Calu3 (cell line): Measurements from ENCODE around the gene UBTD2. TPM values are rescaled to one million over a fixed set of nuclear protein-coding genes. Genes with fewer than 3 reads are reported as not detected.

ENCODE experiments used
- BruUV-seq: library from RNA; stranded (reverse); fragments of 400-500 nt; replicated peaks from 2 replicates; lab custom pipeline; 2021; lab: Mats Ljungman, UMichigan
- CTCF ChIA-PET: fragments of 300-600 bp; sonication (Branson Sonifier 250); formaldehyde crosslinking; loops from one replicate; lab custom pipeline; 2022; ENCODE audit warnings: antibody characterized with exemption; lab: Charles Lee
- DNase-seq: peaks from one replicate; pipeline ENCODE4 v3.0.0; 2022
- H3K27ac Mint-ChIP-seq: one replicate; pipeline ENCODE4 v1.8.0; 2022; ENCODE audit warnings: mixed read lengths; ENCODE audit not compliant: unreplicated experiment
- H3K27me3 Mint-ChIP-seq: one replicate; pipeline ENCODE4 v1.8.0; 2022; ENCODE audit warnings: mixed read lengths; ENCODE audit not compliant: unreplicated experiment
- H3K36me3 Mint-ChIP-seq: one replicate; pipeline ENCODE4 v1.8.0; 2022; ENCODE audit warnings: mild to moderate bottlenecking, moderate library complexity, mixed read lengths; ENCODE audit not compliant: insufficient read depth, unreplicated experiment
- H3K4me1 Mint-ChIP-seq: one replicate; pipeline ENCODE4 v1.8.0; 2022; ENCODE audit warnings: mild to moderate bottlenecking, low read depth, mixed read lengths; ENCODE audit not compliant: unreplicated experiment
- H3K4me3 Mint-ChIP-seq: one replicate; pipeline ENCODE4 v1.8.0; 2022; ENCODE audit warnings: mild to moderate bottlenecking, low read depth, moderate library complexity, mixed read lengths; ENCODE audit not compliant: unreplicated experiment
- H3K9me3 Mint-ChIP-seq: one replicate; pipeline ENCODE4 v1.8.0; 2022; ENCODE audit warnings: low read depth, mixed read lengths; ENCODE audit not compliant: unreplicated experiment
- intact Hi-C: fragments of 100-400 bp; cut with micrococcal nuclease; formaldehyde crosslinking; loops from one replicate; pipeline ENCODE4 v1.10.0; 2022; ENCODE audit not compliant: unreplicated experiment
- total RNA-seq: library from RNA; stranded (reverse); gene quantifications from 2 replicates; pipeline ENCODE4 v1.2.3, GENCODE V29; 2022
- TF ChIP-seq, protein P1 (sequence below): fragments of 200-600 bp; IDR thresholded peaks from one replicate; pipeline ENCODE4 v1.8.0; 2022; ENCODE audit warnings: antibody characterized with exemption; ENCODE audit not compliant: unreplicated experiment

Gene UBTD2
- total RNA-seq, 1 experiment from 2014 or later, result 21.1 TPM

DNA sequence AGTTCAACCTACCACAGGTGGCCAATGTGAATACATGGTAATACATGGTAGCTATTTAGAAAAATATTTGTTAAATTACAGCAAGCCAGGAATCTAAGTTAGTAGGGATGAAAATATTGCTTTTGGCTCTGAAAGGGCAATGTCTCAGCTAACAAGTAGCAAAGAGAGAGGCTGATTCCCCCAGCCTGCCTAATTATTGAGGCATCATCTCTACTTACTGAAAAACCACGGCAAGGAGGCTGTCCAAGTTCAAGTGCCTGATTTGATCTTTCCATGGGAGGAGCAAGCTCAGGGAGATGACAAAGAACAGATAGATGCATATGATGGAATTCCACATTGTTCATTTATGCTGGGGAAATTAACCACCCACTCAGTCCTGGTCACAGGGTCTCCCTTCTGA, 28.7 kb upstream of the UBTD2 start:
- peaks cover 13% of the 10 kb centered on the region for H3K4me1 Mint-ChIP-seq
- BruUV-seq, result no TSS peak
- CTCF ChIA-PET, result no interaction called here
- H3K9me3 Mint-ChIP-seq, result no peaks in the 10 kb centered on the region
- no peak overlapping the region for H3K4me3 Mint-ChIP-seq
- intact Hi-C loops, result no loop called here
- H3K36me3 Mint-ChIP-seq, result no peaks in the 10 kb centered on the region
- TF ChIP-seq, protein P1, sequence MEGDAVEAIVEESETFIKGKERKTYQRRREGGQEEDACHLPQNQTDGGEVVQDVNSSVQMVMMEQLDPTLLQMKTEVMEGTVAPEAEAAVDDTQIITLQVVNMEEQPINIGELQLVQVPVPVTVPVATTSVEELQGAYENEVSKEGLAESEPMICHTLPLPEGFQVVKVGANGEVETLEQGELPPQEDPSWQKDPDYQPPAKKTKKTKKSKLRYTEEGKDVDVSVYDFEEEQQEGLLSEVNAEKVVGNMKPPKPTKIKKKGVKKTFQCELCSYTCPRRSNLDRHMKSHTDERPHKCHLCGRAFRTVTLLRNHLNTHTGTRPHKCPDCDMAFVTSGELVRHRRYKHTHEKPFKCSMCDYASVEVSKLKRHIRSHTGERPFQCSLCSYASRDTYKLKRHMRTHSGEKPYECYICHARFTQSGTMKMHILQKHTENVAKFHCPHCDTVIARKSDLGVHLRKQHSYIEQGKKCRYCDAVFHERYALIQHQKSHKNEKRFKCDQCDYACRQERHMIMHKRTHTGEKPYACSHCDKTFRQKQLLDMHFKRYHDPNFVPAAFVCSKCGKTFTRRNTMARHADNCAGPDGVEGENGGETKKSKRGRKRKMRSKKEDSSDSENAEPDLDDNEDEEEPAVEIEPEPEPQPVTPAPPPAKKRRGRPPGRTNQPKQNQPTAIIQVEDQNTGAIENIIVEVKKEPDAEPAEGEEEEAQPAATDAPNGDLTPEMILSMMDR, result no peak
- DNase-seq, result no peak
- H3K27ac Mint-ChIP-seq, result no peak overlapping the region
- no peaks in the 10 kb centered on the region for H3K27me3 Mint-ChIP-seq

DNA sequence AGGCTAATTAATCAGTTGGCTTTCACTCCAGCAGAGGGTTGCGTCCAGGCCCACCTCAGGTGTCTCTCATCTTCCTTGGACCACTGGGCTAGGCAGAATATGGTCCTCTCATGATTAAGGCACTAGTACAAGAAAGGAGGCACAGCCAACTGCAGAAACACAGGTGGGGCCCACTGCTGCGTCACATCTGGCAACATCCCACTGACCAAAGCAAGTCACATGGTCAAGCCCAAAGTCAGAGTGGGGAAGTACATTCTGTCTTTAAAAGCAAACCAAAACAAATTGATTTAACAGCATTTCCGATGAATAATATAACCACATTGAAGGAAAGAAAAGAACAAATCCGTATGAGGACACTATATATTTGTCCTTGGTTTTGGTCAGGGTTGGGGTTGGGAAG, 28.0 kb upstream of the UBTD2 start:
- H3K4me3 Mint-ChIP-seq, result no peak overlapping the region
- peaks cover 13% of the 10 kb centered on the region for H3K4me1 Mint-ChIP-seq
- TF ChIP-seq, protein P1, result no peak
- CTCF ChIA-PET, result no interaction called here
- H3K36me3 Mint-ChIP-seq, result no peaks in the 10 kb centered on the region
- DNase-seq, result no peak
- H3K9me3 Mint-ChIP-seq, result no peaks in the 10 kb centered on the region
- H3K27ac Mint-ChIP-seq, result no peak overlapping the region
- intact Hi-C loops, result no loop called here
- BruUV-seq, result no TSS peak
- no peaks in the 10 kb centered on the region for H3K27me3 Mint-ChIP-seq

DNA sequence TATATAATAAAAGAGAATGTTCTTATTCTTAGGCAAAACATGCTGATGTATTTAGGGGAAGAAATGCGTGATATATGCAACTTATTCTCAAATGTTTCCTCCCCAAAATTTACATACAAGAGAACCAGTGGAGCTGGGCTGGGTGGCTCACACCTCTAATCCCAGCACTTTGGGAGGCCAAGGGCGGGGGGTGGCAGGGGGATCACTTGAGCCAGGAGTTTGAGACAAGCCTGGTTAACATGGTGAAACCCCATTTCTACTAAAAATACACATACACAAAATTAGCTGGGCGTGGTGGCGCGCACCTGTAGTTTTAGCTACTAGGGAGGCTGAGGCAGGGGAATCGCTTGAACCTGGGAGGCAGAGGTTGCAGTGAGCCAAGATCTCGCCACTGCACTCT, 27.5 kb upstream of the UBTD2 start:
- CTCF ChIA-PET, result interaction anchor here (0.7 kb wide), 1 partner anchor 683 kb away, joined by 4 read pairs; no protein-coding TSS in a partner anchor
- no peak for DNase-seq
- no peaks in the 10 kb centered on the region for H3K36me3 Mint-ChIP-seq
- no peak overlapping the region for H3K4me3 Mint-ChIP-seq
- peaks cover 13% of the 10 kb centered on the region for H3K4me1 Mint-ChIP-seq
- no TSS peak for BruUV-seq
- H3K9me3 Mint-ChIP-seq, result no peaks in the 10 kb centered on the region
- intact Hi-C loops, result no loop called here
- H3K27me3 Mint-ChIP-seq, result no peaks in the 10 kb centered on the region
- TF ChIP-seq, protein P1, result no peak
- no peak overlapping the region for H3K27ac Mint-ChIP-seq

DNA sequence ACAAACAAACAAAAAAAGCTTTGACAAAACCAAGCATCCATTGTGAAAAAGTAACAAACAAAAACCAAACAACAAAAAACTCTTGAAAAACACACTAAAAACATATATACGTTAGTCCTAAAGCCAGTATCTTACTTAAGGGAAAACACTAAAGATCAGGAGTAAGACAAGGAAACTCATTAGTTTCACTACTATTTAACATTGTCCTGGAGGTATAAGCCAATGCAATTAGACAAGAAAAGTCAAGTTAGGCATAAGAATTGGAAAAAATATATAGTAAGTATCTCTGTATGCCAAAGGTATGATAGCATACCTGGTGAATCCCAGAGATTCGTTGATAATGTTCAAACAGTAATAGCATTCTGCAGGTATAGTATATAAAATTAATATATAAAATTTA, 21.8 kb upstream of the UBTD2 start:
- no TSS peak for BruUV-seq
- peaks cover 8% of the 10 kb centered on the region for H3K4me1 Mint-ChIP-seq
- TF ChIP-seq, protein P1, result no peak
- CTCF ChIA-PET, result interaction anchor here (0.6 kb wide), 2 partner anchors 85 to 240 kb away, joined by 3 to 4 read pairs; no protein-coding TSS in a partner anchor
- H3K4me3 Mint-ChIP-seq, result no peak overlapping the region
- H3K36me3 Mint-ChIP-seq, result no peaks in the 10 kb centered on the region
- no peaks in the 10 kb centered on the region for H3K9me3 Mint-ChIP-seq
- no peak overlapping the region for H3K27ac Mint-ChIP-seq
- no peaks in the 10 kb centered on the region for H3K27me3 Mint-ChIP-seq
- no peak for DNase-seq
- intact Hi-C loops, result no loop called here
